GM19468 (cell line): Measurements from ENCODE around the gene PSENEN.

Source experiments
- ATAC-seq: cut with Tn5 transposase; IDR thresholded peaks from one replicate; pipeline ENCODE4 v1.9.1; 2021; ENCODE audit warnings: mild to moderate bottlenecking, moderate library complexity, moderate number of reproducible peaks; ENCODE audit not compliant: unreplicated experiment; ENCODE audit errors: extremely low read depth

Gene PSENEN

DNA sequence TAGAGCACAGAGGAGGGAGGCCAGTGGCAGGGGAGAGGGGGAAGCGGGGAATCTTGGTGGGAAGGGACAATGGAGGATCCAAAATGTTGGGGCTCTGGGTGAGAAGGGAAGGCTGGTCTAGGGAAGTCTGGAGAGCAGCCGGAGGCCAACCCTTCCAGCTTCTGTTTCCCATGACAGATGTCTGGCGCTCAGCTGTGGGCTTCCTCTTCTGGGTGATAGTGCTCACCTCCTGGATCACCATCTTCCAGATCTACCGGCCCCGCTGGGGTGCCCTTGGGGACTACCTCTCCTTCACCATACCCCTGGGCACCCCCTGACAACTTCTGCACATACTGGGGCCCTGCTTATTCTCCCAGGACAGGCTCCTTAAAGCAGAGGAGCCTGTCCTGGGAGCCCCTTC, 1.1 kb downstream of the PSENEN start:
- no peak for ATAC-seq

- peak; percentile 43 for ATAC-seq
Observed at GRCh38 chr19:35748106-35749020, 2.9 kb downstream of the PSENEN start, which contains the start of gene LIN37. LIN37 (plus strand) TSS chr19:35748576; CDS start chr19:35748725, 149 bp downstream.

DNA sequence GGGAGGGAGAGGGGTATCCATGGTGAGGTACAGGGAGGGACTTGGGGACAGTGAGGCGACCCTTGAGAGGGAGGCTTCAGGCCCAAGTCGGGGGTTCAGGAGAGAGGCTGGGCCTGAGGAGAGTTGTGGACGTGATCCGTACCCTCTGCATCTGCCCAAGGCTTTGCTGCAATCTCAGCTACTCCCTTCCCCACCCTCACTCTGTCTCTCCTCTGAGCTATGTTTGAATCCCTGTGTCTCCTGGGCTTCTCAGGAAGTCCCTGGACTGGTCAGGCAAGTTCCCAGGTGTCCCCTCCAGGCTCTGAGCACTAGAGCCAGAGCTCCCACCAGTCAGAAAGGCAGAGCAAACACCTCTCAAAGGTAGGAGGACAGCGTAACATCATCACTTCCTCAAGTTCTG, 4.7 kb downstream of the PSENEN start:
- no peak for ATAC-seq

DNA sequence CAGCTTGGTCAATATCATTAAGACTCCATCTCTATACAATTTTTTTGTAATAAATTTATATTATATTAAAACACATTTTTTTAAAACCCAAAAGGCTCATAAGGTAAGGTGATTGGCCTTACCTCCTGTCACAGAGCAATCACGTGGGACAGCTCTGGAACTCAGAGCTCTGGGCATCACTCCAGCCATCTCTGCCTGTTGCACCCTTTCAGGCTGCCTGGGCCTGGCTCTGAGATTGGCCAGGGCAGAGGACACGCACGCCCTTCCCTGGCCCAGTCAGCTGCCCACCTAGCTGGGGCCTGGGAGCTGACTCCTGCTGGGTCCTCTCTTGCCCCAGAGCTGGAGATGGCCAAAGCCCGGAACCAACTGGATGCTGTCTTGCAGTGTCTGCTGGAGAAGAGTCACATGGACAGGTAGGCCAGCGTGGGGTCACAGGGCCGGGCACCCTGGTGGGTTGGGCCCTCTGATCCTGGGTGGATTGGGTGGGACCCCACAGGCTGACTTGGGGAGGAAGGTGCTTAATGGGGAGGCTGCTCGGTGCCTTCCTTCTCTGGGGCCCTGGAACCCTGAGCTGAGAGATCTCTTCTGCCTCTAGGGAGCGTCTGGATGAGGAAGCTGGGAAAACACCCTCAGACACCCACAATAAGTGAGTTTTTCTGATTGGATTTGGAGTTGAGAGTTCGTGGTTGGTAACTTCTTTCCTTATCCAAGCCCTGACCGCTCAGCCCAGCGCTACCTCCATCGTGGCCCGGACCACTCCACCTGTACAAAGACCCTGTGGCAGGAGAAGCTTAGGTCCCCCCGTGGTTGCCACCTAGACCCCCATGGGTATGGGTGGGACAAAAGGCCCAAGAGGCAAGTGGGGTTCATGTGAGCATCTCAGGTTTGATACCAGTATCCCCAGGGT, 6.6 kb downstream of the PSENEN start:
- ATAC-seq: no peak

DNA sequence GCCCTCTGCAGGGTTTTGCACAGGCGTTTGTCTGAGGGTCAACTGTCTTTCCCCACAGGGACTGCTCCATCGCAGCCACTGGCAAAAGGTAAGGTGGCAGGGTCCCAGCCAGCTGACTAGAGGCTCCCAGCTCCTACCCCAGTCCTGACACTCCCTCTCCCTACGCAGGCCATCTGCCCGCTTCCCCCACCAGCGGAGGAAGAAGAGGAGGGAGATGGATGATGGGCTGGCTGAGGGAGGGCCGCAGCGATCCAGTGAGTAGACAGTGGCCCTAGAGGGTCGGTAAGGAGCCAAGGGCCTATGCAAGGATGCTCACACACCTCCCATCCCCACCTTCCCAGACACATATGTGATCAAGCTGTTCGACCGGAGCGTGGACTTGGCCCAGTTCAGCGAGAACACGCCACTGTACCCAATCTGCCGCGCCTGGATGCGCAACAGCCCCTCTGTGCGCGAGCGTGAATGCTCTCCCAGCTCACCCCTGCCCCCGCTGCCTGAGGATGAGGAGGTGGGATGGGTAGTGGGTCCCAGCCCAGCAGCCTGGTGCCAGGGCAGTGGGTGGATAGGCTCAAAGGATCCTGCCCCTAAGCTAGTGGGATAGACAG, 7.4 kb downstream of the PSENEN start:
- ATAC-seq: no peak

DNA sequence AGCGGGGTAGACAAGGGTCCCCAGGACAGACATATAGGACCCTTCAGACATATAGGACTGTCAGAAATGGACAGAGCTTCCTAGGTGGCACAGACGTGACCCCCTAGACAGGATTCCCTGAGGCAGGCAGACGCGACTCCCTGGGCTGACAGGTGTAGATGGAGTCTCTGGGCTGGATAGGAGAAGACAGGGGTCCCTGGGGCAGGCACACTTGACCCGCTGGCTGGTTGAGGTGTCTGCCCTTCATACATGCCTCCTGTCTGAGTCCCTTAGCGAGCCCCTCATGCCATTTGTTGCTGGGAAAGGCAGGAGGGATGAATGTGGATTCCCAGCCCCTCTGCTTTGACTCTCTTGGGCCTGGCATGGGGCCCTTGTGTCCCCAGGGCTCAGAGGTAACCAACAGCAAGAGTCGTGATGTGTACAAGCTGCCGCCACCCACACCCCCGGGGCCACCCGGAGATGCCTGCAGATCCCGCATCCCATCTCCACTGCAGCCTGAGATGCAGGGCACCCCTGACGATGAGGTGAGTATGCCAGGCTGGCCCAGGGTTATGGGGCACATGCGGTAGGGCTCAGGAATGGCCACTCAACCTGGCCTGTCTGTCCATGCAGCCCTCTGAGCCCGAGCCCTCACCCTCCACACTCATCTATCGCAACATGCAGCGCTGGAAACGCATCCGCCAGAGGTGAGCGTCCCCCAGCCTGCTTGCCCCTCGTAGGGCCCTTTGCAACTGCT, 8.4 kb downstream of the PSENEN start:
- ATAC-seq: no peak

- ATAC-seq: no peak
Observed at GRCh38 chr19:35754370-35755130, 9.1 kb downstream of the PSENEN start.

DNA sequence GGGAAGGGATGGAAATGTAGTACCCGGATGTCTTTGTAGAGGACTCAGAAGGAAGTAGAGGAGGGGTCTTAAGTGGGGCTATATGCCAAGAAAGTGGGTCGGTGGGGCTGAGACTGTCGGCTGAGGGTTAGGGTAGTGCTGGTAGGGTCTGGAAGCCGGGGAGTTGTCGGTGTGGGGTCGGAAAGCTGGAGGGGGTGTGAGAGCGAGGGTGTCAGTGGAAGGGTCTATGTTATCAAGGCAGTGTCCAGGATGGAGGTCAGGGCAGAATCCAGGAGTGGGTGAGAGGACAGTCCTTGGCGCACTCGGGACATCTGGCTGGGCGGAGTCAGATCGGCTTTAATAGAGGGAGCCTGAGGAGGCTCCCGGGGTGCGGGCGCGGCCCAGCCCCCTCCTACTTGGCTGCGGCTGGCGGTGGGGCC, 9.7 kb downstream of the PSENEN start:
- ATAC-seq: no peak

GRCh38 chr19:35755550-35756376, 10.3 kb downstream of the PSENEN start:
- no peak for ATAC-seq

GRCh38 chr19:35756377-35757230, 11.2 kb downstream of the PSENEN start, which contains the start of gene HSPB6:
HSPB6 (minus strand) TSS chr19:35757029; CDS start chr19:35757008, 21 bp downstream.
- no peak for ATAC-seq

DNA sequence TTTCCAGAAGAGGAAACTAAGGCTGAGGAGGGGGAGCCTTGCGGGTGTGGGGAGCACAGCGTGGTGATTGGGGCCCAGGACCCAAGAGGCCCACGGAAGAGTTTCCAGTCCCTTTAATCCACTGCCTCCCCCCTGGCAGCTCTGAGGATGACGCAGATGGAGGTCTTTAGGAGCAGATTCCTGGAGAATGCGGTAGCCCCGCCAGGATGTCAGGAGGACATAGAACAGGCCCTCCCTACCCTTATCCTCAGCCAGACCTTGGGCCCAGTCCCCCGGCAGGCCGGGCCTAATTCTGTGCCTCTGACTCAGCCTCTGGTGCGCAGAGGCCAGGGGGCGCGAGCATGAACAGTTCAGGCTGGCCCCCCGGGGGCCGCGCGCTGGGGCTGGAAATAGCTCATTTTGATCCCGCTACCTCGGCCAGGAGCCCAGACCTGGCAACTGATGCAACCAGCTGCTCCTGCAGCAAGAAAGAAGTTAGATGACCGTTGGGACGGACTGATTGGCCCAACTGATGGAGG, 11.8 kb downstream of the PSENEN start:
- ATAC-seq: no peak

GRCh38 chr19:35757749-35758608, 12.5 kb downstream of the PSENEN start, which contains the start of gene PROSER3:
PROSER3 (plus strand) TSS chr19:35758176; CDS start chr19:35758216, 40 bp downstream.
- ATAC-seq: peak; percentile 98

GRCh38 chr19:35759697-35760096, 14.2 kb downstream of the PSENEN start:
- no peak for ATAC-seq

- no peak for ATAC-seq
Observed at GRCh38 chr19:35760711-35761349, 15.4 kb downstream of the PSENEN start.
